Measurements from ENCODE around the gene SLC29A2.

Gene SLC29A2

GRCh38 chr11:66324664-66325063 is 46.9 kb downstream of the SLC29A2 start:
- TF ChIP-seq CTCF (IDR thresholded peaks at IDR 0.05) = no peak

DNA sequence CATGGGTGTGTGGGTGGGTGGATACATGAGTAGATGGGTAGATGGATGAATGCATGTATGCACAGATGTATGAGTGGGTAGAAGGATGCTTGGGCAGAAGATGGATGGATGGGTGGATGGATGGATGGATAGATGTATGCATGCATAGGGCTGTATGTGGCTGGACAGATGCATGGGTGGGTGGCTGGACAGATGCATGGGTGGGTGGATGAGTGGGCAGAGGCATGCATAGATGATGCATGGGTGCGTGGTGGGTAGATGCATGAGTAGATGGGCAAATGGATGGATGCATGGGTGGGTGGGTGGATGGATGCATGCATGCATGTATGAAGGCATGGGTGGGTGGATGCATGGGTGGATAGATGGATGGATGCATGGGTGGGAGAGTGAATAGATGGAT is 47.9 kb downstream of the SLC29A2 start:
- TF ChIP-seq CTCF (IDR thresholded peaks at IDR 0.05) = no peak

DNA sequence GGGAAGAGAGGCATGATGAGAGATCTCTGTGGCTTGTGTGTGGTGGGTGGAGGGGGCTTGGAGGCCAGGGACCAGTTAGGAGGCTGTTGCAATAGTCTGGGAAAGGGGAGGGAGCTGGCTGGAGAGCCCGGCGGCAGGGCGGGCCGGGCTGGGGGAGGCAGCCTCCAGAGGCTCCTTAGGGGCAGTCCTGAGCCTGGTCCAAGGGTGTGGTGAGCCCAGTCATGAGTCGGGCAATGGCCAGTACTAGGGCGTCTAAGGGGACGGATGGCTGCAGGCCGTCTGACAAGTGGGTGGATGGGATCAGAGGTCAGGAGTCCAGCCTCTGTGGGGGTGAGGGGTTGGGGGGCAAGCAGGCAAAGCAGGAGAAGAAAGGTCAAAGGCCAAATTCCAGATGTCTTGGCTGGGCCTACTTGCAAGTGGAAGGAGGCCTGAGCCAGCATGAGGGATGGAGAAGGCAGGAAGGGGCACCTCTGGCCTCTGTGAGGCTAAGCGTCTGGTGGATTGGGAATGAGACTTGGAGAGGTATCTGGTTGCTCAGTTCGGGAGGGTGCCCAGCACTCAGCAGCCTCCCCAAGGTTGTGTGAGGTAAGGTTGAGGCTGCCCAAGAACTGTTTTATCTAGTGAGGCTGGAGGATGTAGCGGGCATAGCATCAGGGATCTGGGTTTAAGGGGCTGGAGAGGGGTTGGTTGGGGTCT is 48.7 kb downstream of the SLC29A2 start:
- no peak for TF ChIP-seq CTCF (IDR thresholded peaks at IDR 0.05)

DNA sequence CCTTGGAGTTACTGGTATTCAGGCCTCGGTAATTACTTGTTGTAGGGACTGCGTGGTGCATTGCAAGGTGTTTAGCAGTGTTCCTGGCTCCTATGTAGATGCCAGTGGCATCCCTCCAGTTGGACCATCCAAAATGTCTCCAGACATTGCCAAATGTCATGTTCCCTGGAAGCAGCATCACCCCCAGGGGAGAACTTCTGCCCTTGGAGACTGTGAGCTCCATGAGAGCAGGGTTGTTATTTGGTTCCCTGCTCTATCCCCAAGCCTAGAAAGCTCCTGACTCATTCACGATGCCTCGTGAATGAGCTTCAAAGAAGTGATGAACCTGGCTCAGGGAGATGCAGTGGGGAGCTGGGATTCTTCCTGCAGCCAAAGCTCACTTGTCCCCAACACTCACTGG is 50.0 kb downstream of the SLC29A2 start:
- TF ChIP-seq CTCF (IDR thresholded peaks at IDR 0.05) = no peak

DNA sequence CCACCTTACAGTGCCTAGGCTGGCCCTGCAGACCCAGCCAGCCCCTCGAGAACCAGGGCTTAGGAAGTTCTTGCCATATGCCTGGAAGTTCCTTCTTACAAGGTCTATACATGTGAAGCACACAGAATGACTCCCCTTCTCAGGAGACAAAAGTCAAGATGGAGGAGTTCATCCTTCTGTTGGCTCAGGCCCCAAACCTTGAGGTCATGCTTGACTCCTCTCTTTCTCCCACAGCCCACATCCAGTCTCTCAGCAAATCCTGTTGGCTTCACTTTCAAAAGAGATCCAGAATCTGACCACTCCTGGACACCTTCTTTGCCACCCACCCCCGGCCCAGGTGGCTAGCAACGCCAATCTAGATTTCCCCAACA is 53.0 kb downstream of the SLC29A2 start:
- TF ChIP-seq CTCF (IDR thresholded peaks at IDR 0.05) = no peak

GRCh38 chr11:66317723-66318599 is 53.6 kb downstream of the SLC29A2 start:
- TF ChIP-seq CTCF (IDR thresholded peaks at IDR 0.05) = no peak

DNA sequence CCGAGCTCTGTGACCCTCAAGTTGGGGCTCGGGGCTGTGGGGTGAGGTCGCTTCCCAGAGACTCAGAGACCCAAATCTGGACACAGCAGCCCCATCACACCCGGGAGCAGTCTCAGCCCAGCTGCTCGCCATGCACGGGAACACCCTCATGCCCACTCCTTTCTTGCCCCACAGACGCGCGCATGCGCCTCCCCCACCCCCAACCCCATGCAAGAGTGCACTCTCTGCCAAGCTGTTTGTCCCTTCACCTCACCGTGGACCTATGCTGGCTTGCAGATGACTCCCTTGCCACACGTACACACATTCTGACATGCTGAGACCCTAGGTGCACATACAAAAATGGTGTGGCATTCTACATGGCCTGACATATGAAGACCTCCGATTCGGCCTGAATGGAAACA is 54.2 kb downstream of the SLC29A2 start:
- no peak for TF ChIP-seq CTCF (IDR thresholded peaks at IDR 0.05)

All from LNCAP (cell line).